Measurements from ENCODE around the gene CXCR2.
A peak's percentile ranks its signal among the peaks of the same experiment; 100 is the strongest.
"Not testable (repeated sequence)": the region's sequence is repeated elsewhere in the genome, so short reads cannot be mapped to it uniquely, and the experiment has no call there.

Gene CXCR2

DNA sequence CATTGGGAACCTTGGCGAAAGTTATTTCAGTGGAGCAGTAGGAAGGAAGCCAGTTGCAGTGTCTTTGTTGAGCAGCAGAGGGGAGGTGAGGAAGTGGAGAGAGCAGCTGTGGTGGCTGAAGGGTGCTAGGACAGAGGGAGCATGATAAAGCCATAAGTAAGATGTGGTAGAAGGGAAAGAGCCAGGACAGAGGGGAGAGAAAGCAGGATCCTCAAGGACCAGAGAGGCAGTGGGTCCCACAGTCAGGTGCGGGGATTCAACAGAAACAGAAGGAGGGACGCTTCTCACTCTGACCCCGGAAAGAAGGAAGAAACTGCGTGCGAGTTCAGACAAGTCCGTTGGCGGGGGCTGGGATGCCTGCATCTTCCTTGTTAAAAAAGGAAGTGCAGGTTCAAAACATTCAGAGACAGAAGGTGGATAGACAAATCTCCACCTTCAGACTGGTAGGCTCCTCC lies at the start of gene CXCR2:
TSS of gene CXCR2 (plus strand) at position 403 of the 455 bp plus-strand sequence. CDS start 8,774 bp downstream, outside the sequence.
- DNase-seq (ENCODE audit: low read depth) = no peak

- DNase-seq (ENCODE audit: low read depth) = no peak
Observed at GRCh38 chr2:218077464-218078216, 48.2 kb upstream of the CXCR2 start.

DNA sequence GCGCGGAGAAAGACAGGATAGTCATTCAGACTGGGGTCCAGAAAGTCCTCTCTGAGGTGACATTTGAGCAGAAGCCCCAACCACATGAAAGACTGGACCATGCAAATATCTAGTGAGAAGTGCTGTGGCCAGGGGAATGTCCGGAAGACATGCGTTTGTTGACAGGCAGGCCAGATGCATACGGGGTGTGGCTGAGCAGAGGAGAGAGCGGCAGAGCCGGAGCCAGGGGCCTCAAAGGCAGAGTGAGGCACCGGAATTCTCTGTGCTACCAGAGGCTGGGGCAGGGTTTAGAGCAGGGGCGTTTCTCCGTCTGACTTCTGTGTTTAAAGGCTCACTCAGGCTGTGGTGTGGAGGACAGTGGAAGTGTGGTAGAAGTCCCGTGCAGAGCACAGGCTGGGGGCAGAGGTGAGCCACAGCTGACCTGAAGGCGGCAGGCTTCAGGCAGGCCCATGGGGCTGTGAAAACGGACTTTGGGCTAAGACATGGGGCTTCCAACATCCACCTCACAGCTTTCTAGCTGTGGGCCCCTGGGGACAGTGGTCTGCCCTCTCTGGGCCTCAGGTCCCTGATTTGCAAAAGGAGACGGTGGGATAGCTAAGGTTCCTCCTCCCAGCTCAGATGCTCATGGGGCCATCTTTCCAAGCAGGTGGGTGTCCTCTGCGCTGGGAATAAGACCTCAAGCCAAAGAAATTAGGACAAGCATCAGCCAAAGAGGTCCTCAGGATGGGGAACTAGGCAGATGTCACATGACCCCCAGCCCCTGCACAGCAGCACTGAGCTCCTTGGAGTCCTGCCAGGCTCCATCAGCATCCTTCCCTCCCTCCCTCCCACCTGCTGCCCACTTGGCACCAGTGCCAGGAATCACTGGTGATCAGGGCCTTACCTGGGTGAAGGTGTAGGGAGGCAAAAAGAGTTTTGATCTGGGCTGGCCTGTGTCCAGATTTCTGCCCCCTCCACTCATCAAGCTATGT lies 45.6 kb upstream of the CXCR2 start:
- DNase-seq (ENCODE audit: low read depth) = no peak

- DNase-seq (ENCODE audit: low read depth) = no peak
Observed at GRCh38 chr2:218081063-218081462, 44.8 kb upstream of the CXCR2 start.

- DNase-seq (ENCODE audit: low read depth) = peak; percentile 33
Observed at GRCh38 chr2:218081695-218082094, 44.1 kb upstream of the CXCR2 start.

DNA sequence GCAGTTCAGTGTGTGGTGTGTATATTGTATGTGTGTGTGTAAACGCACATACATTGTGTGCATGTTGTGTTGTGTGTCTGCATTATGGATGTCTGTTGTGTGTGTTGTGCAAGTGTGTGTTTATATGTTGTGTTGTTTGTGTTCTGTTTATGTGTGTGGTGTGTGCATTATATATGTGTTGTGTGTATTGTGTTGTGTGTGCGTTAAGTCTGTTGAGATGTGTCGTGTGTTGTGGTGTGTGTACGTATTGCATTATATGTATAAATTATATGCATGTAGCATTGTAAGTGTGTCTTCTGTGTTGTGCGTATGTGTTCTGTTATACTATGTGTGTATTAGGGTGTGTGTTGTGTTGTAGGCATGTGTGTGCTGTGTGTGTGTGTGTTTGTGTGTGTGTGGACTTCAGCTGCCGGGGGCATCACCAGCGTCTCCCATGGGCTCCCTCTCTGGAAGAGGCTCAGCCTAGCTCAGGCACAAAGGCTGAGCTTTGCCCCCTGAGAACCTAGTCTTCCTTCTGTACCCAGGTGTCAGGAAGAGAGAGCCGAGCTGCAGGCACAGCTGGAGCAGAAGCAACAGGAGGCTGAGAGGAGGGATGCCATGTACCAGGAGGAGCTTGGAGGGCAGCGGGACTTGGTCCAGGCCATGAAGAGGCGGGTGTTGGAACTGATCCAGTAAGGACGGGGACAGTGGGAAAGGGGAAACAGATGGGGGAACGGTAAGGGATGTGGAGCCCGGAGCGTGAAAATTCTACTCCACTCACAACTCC lies 43.1 kb upstream of the CXCR2 start:
- DNase-seq (ENCODE audit: low read depth) = no peak

DNA sequence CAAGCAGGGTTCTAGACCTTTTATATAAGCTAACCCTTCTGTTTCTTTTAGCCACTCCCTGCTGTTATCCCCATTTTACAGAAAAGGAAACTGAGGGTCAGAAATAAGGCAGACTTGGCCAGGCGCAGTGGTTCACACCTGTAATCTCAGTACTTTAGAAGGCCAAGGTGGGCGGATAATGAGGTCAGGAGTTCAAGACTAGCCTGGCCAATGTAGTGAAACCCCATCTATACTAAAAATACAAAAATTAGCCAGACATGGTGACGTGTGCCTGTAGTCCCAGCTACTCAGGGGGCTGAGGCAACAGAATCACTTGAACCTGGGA lies 42.5 kb upstream of the CXCR2 start:
- DNase-seq (ENCODE audit: low read depth) = no peak

DNA sequence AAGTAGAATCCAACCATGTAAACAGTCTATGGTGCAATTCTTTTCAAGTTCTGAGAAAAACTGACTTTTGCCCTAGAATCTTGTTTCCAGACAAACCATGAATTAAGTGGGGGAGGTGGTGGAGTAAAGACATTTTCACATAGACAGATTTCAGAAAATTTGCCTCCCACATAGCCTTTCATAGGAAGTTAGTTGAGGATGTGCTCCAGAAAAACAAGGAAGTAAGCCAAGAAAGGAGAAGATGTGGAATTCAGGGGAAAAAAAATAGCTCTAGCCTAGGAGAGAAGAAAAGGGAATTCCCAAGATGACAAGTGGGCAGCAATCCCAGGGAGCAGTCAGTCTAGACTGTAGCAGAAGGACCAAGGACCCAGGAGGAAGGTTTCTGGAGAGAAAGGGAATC lies 39.4 kb upstream of the CXCR2 start:
- no peak for DNase-seq (ENCODE audit: low read depth)

- DNase-seq (ENCODE audit: low read depth) = no peak
Observed at GRCh38 chr2:218089259-218089658, 36.6 kb upstream of the CXCR2 start.

DNA sequence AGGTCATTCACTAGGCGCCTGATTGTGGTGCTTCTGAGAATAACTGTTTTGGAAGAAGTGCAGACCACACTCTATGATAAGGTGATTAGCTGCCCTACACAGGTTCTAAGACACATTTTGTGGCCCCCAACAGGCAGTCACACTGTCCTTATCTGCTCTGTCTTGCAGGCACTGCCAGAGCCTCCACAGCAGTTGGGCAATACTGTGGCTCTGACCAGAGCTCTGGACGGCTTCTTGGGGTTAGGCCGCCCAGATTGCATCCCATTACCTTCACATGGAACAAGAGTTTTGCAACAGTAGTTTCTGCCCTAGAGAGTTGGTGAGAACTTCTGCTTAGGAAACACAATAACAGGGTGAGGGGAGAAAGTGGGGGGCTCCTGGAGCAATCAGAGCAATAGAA lies 34.1 kb upstream of the CXCR2 start:
- DNase-seq (ENCODE audit: low read depth) = no peak

DNA sequence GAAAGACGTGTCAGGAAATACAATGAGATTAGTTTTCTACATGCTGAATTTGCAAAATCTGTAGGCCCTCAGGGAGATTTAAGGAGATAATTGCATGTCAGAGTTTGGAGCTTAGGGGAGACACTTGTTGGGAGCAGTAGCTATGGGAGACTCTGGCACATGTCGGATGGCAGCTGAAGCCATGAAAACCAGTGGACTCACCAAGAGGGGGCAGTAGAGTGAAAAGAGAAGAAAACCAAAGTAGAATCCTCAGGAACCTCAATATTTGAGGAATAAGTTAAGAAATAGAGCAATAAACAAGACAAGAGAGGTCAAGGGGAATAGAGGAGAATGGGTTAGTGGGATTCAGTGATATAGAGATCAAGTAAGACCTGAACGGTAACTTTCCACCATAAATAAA lies 31.9 kb upstream of the CXCR2 start:
- DNase-seq (ENCODE audit: low read depth) = no peak

DNA sequence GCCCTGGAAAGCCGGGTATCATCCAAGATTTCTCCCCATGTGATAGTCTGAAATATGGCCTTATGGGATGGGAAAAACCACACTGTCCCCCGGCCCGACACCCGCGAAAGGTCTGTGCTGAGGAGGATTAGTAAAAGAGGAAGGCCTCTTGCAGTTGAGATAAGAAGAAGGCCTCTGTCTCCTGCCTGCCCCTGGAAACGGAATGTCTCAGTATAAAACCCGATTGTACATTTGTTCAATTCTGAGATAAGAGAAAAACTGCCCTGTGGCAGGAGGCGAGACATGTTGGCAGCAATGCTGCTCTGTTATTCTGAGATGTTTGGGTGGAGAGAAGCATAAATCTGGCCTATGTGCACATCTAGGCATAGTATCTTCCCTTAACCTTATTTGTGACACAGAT lies 30.0 kb upstream of the CXCR2 start:
- no peak for DNase-seq (ENCODE audit: low read depth)

DNA sequence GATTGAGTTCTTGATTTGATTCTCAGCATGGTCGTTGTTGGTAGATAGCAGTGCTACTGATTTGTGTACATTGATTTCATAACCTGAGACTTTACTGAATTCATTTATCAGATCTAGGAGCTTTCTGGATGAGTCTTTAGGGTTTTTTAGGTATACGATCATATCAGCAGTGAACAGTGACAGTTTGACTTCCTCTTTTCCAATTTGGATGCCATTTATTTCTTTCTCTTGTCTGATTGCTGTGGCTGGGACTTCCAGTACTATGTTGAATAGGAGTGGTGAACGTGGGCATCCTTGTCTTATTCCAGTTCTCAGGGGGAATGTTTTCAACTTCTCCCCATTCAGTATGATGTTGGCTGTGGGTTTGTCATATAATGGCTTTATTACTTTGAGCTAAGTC lies 27.9 kb upstream of the CXCR2 start:
- no peak for DNase-seq (ENCODE audit: low read depth)

- DNase-seq (ENCODE audit: low read depth) = not testable (repeated sequence)
Observed at GRCh38 chr2:218108834-218109233, 17.0 kb upstream of the CXCR2 start.

DNA sequence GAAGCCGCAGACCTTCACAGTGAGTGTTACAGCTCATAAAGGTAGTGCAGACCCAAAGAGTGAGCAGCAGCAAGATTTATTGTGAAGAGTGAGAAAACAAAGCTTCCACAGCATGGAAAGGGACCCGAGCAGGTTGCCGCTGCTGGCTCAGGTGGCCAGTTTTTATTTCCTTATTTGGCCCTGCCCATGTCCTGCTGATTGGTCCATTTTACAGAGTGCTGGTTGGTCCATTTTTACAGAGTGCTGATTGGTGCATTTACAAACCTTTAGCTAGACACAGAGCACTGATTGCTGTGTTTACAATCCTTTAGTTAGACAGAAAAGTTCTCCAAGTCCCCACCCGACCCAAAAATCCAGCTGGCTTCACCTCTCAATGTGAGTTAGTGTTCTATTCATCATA lies 4.0 kb upstream of the CXCR2 start:
- DNase-seq (ENCODE audit: low read depth) = not testable (repeated sequence)

GRCh38 chr2:218122286-218122685 lies 3.5 kb upstream of the CXCR2 start:
- not testable (repeated sequence) for DNase-seq (ENCODE audit: low read depth)

GRCh38 chr2:218123986-218124385 lies 1.8 kb upstream of the CXCR2 start:
- no peak for DNase-seq (ENCODE audit: low read depth)

GRCh38 chr2:218125095-218125494 lies 733 bp upstream of the CXCR2 start:
- no peak for DNase-seq (ENCODE audit: low read depth)

DNA sequence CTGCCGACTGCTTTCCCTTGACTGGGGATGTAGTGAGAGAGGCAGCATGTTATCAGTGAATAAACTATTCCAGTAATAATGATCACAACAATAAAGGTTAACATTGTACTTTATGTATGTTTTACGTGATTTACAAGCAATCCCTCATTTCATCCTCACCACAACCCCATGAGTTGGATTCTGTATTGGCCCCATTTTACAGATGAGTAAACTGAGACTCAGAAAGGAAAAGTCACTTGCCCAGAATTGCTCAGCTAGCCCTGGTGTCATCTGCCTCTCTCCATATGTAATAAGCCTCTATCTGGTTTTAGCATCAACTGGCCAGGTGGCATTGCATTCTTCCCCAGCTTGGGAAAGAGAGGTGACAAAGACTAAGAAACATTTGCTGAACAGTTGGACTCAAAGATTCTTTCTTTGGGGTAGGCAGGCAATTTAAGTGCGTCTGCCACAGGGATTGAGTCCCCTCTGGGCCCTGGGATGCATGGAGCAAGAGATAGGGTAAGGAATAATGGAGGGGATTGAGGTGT lies 2.2 kb downstream of the CXCR2 start:
- no peak for DNase-seq (ENCODE audit: low read depth)

- no peak for DNase-seq (ENCODE audit: low read depth)
Observed at GRCh38 chr2:218128781-218129457, 3.1 kb downstream of the CXCR2 start.

GRCh38 chr2:218129458-218130135 lies 3.8 kb downstream of the CXCR2 start:
- no peak for DNase-seq (ENCODE audit: low read depth)
